GM12891 (cell line): ENCODE results near the gene SYS1.

Experiments
- DNase-seq: peaks from one replicate; pipeline ENCODE4 v3.0.0; 2011; ENCODE audit warnings: low spot score; ENCODE audit not compliant: insufficient read length
- FAIRE-seq: peaks from 2 replicates; lab custom pipeline; 2011; peaks lifted over from hg19 to GRCh38; lab: Jason Lieb, UNC
- PAX5 ChIP-seq: IDR thresholded peaks from 2 replicates; pipeline ENCODE4 v1.6.1; 2011; ENCODE audit warnings: low read length, moderate library complexity, mild to moderate bottlenecking; ENCODE audit not compliant: insufficient read depth, severe bottlenecking
- POLR2A ChIP-seq: IDR thresholded peaks from 2 replicates; pipeline ENCODE4 v1.6.1; 2011; ENCODE audit warnings: low read depth, low read length, control low read depth
- POLR2AphosphoS5 ChIP-seq: IDR thresholded peaks from 2 replicates; pipeline ENCODE4 v1.6.1; 2011; ENCODE audit warnings: low read depth, low read length, control low read depth
- POU2F2 ChIP-seq: IDR thresholded peaks from 2 replicates; pipeline ENCODE4 v1.6.1; 2011; ENCODE audit warnings: low read depth, mild to moderate bottlenecking, control low read depth, low read length, moderate library complexity
- SPI1 ChIP-seq: IDR thresholded peaks from 2 replicates; pipeline ENCODE4 v1.6.1; 2011; ENCODE audit warnings: low read depth, low read length, control low read depth
- TAF1 ChIP-seq: IDR thresholded peaks from 2 replicates; pipeline ENCODE4 v1.6.1; 2011; ENCODE audit warnings: low read depth, low read length, control low read depth

The SYS1 gene

GRCh38 chr20:45374966-45375365 is 12.0 kb downstream of the SYS1 start:
- no peak for DNase-seq
- FAIRE-seq = no peak
- no peak for TF ChIP-seq POLR2A
- TF ChIP-seq POLR2AphosphoS5 = no peak
- TF ChIP-seq SPI1 = no peak

- DNase-seq (no peak), FAIRE-seq (no peak)
- TF ChIP-seq PAX5 = no peak
- TF ChIP-seq POLR2A = no peak
- no peak for TF ChIP-seq TAF1
- TF ChIP-seq SPI1 = no peak
- no peak for TF ChIP-seq POU2F2
- no peak for TF ChIP-seq POLR2AphosphoS5
Observed at GRCh38 chr20:45377269-45377668, 14.3 kb downstream of the SYS1 start.

- DNase-seq = no peak
Observed at GRCh38 chr20:45378191-45378590, 15.2 kb downstream of the SYS1 start, which contains the start of gene TP53TG5. Gene TP53TG5, minus strand, starts transcription at chr20:45378325. Its CDS starts 89 bp downstream, at chr20:45378236.

GRCh38 chr20:45387274-45387673 is 24.3 kb downstream of the SYS1 start:
- FAIRE-seq = no peak
- TF ChIP-seq POU2F2 (no peak), PAX5 (no peak), TAF1 (no peak), POLR2A (no peak), SPI1 (no peak), POLR2AphosphoS5 (no peak)
- DNase-seq = no peak

More at GRCh38 chr20:45378191-45378590, 15.2 kb downstream of the SYS1 start, which contains the start of gene TP53TG5:
- FAIRE-seq = no peak
- no peak for TF ChIP-seq POLR2AphosphoS5
- TF ChIP-seq PAX5 = no peak
- no peak for TF ChIP-seq TAF1
- no peak for TF ChIP-seq POLR2A
- no peak for TF ChIP-seq SPI1
- no peak for TF ChIP-seq POU2F2

GRCh38 chr20:45390931-45391330 is 28.0 kb downstream of the SYS1 start:
- FAIRE-seq (no peak), DNase-seq (no peak)
- TF ChIP-seq POLR2AphosphoS5 (no peak), SPI1 (no peak), PAX5 (no peak), POU2F2 (no peak), TAF1 (no peak)

- TF ChIP-seq POLR2A = no peak
- FAIRE-seq (no peak), DNase-seq (no peak)
Observed at GRCh38 chr20:45391559-45391958, 28.6 kb downstream of the SYS1 start.

GRCh38 chr20:45392733-45393132 is 29.8 kb downstream of the SYS1 start:
- TF ChIP-seq POU2F2 = no peak
- no peak for TF ChIP-seq TAF1
- no peak for TF ChIP-seq SPI1
- TF ChIP-seq PAX5 = no peak
- no peak for TF ChIP-seq POLR2A
- no peak for TF ChIP-seq POLR2AphosphoS5
- no peak for DNase-seq
- no peak for FAIRE-seq

- DNase-seq (no peak), FAIRE-seq (no peak)
- TF ChIP-seq TAF1 (no peak), POU2F2 (no peak), SPI1 (no peak), PAX5 (no peak), POLR2AphosphoS5 (no peak), POLR2A (no peak)
Observed at GRCh38 chr20:45394221-45395113, 31.5 kb downstream of the SYS1 start.

GRCh38 chr20:45395114-45395415 is 32.1 kb downstream of the SYS1 start:
- FAIRE-seq (no peak), DNase-seq (no peak)
- no peak for TF ChIP-seq POLR2A
- no peak for TF ChIP-seq POU2F2
- TF ChIP-seq SPI1 = no peak
- TF ChIP-seq POLR2AphosphoS5 = no peak
- no peak for TF ChIP-seq TAF1
- no peak for TF ChIP-seq PAX5

- FAIRE-seq (no peak), DNase-seq (no peak)
- TF ChIP-seq POLR2A (no peak), SPI1 (no peak), POU2F2 (no peak), POLR2AphosphoS5 (no peak), TAF1 (no peak), PAX5 (no peak)
Observed at GRCh38 chr20:45399018-45399417, 36.1 kb downstream of the SYS1 start.
